ENCODE data around the gene MEGF9. TPM values are rescaled to one million over a fixed set of nuclear protein-coding genes. Genes with fewer than 3 reads are reported as not detected.
A peak's percentile ranks its signal among the peaks of the same experiment; 100 is the strongest.
"Not testable (repeated sequence)": the region's sequence is repeated elsewhere in the genome, so short reads cannot be mapped to it uniquely, and the experiment has no call there.

Gene MEGF9
- total RNA-seq, 2 experiments from 2014 or later: 6.4 to 6.7 TPM

- DNase-seq: no peak
- H3K4me3 Mint-ChIP-seq: no peak overlapping the region
- H3K27me3 Mint-ChIP-seq: no peaks in the 10 kb centered on the region
- no peaks in the 10 kb centered on the region for H3K4me1 Mint-ChIP-seq
- no peak for ATAC-seq
- H3K27ac Mint-ChIP-seq: no peak overlapping the region
- H3K36me3 Mint-ChIP-seq: peaks cover 13% of the 10 kb centered on the region
- peaks cover 13% of the 10 kb centered on the region for H3K9me3 Mint-ChIP-seq (ENCODE audit: low read depth)
- CTCF ChIA-PET: interaction anchor here (1.0 kb wide), 1 partner anchor 66 kb away, joined by 3 read pairs; no protein-coding TSS in a partner anchor
These were observed 77.9 kb downstream of the MEGF9 start for GRCh38 chr9:120636194-120636957.

GRCh38 chr9:120635011-120635410, 79.3 kb downstream of the MEGF9 start:
- CTCF ChIA-PET: interaction anchor here (0.7 to 1.0 kb wide), 2 partner anchors 17 to 69 kb away, joined by 3 read pairs; no protein-coding TSS in a partner anchor
- Mint-ChIP-seq H3K4me1 (no peaks in the 10 kb centered on the region), H3K27ac (no peak overlapping the region), H3K36me3 (peaks cover 10% of the 10 kb centered on the region), H3K27me3 (no peaks in the 10 kb centered on the region), H3K4me3 (no peak overlapping the region), H3K9me3 (ENCODE audit: low read depth) (peaks cover 13% of the 10 kb centered on the region)
- DNase-seq (no peak), ATAC-seq (no peak)

- Mint-ChIP-seq H3K4me1 (peaks cover 3% of the 10 kb centered on the region), H3K9me3 (ENCODE audit: low read depth) (peaks cover 7% of the 10 kb centered on the region), H3K4me3 (no peak overlapping the region), H3K27ac (no peak overlapping the region), H3K27me3 (no peaks in the 10 kb centered on the region), H3K36me3 (peaks cover 1% of the 10 kb centered on the region)
- DNase-seq (no peak), ATAC-seq (no peak)
- CTCF ChIA-PET: no interaction called here
These were observed 83.9 kb downstream of the MEGF9 start for GRCh38 chr9:120630333-120630732.

- H3K4me1 Mint-ChIP-seq; DNase-seq; H3K27me3 Mint-ChIP-seq; CTCF ChIA-PET; H3K36me3 Mint-ChIP-seq; H3K27ac Mint-ChIP-seq; H3K4me3 Mint-ChIP-seq; ATAC-seq; H3K9me3 Mint-ChIP-seq (ENCODE audit: low read depth): not testable (repeated sequence)
These were observed 85.3 kb downstream of the MEGF9 start for GRCh38 chr9:120628925-120629497.

GRCh38 chr9:120628207-120628924, 85.9 kb downstream of the MEGF9 start:
- CTCF ChIA-PET: interaction anchor here (0.5 kb wide), 1 partner anchor 15 kb away, joined by 3 read pairs; no protein-coding TSS in a partner anchor
- Mint-ChIP-seq H3K4me1 (peaks cover 8% of the 10 kb centered on the region), H3K36me3 (no peaks in the 10 kb centered on the region), H3K9me3 (ENCODE audit: low read depth) (no peaks in the 10 kb centered on the region), H3K4me3 (no peak overlapping the region), H3K27me3 (no peaks in the 10 kb centered on the region), H3K27ac (no peak overlapping the region)
- DNase-seq (no peak), ATAC-seq (no peak)

- CTCF ChIA-PET: no interaction called here
- no peak overlapping the region for H3K4me3 Mint-ChIP-seq
- ATAC-seq (no peak), DNase-seq (no peak)
- peaks cover 8% of the 10 kb centered on the region for H3K4me1 Mint-ChIP-seq
- H3K9me3 Mint-ChIP-seq (ENCODE audit: low read depth): no peaks in the 10 kb centered on the region
- H3K27ac Mint-ChIP-seq: no peak overlapping the region
- H3K27me3 Mint-ChIP-seq: no peaks in the 10 kb centered on the region
- no peaks in the 10 kb centered on the region for H3K36me3 Mint-ChIP-seq
These were observed 87.2 kb downstream of the MEGF9 start for GRCh38 chr9:120627073-120627472.

GRCh38 chr9:120626512-120626911, 87.8 kb downstream of the MEGF9 start:
- ATAC-seq (no peak), DNase-seq (no peak)
- Mint-ChIP-seq H3K27ac (no peak overlapping the region), H3K4me1 (peaks cover 8% of the 10 kb centered on the region), H3K9me3 (ENCODE audit: low read depth) (no peaks in the 10 kb centered on the region), H3K36me3 (no peaks in the 10 kb centered on the region), H3K27me3 (no peaks in the 10 kb centered on the region), H3K4me3 (no peak overlapping the region)
- CTCF ChIA-PET: no interaction called here

- ATAC-seq: no peak
- Mint-ChIP-seq H3K36me3 (no peaks in the 10 kb centered on the region), H3K4me3 (no peak overlapping the region), H3K27me3 (no peaks in the 10 kb centered on the region), H3K4me1 (peaks cover 8% of the 10 kb centered on the region), H3K27ac (no peak overlapping the region), H3K9me3 (ENCODE audit: low read depth) (no peaks in the 10 kb centered on the region)
- no peak for DNase-seq
- CTCF ChIA-PET: interaction anchor here (1.2 kb wide), 1 partner anchor 36 kb away, joined by 3 read pairs; no protein-coding TSS in a partner anchor
These were observed 89.0 kb downstream of the MEGF9 start for GRCh38 chr9:120625222-120625621.

GRCh38 chr9:120622790-120623189, 91.5 kb downstream of the MEGF9 start:
- no peak overlapping the region for H3K27ac Mint-ChIP-seq
- H3K4me1 Mint-ChIP-seq: peaks cover 11% of the 10 kb centered on the region
- H3K9me3 Mint-ChIP-seq (ENCODE audit: low read depth): no peaks in the 10 kb centered on the region
- DNase-seq (no peak), ATAC-seq (no peak)
- CTCF ChIA-PET: interaction anchor here (0.9 to 1.5 kb wide), 3 partner anchors 41 to 436 kb away, joined by 3 read pairs; no protein-coding TSS in a partner anchor
- no peaks in the 10 kb centered on the region for H3K27me3 Mint-ChIP-seq
- no peaks in the 10 kb centered on the region for H3K36me3 Mint-ChIP-seq
- H3K4me3 Mint-ChIP-seq: no peak overlapping the region

- no peaks in the 10 kb centered on the region for H3K27me3 Mint-ChIP-seq
- H3K9me3 Mint-ChIP-seq (ENCODE audit: low read depth): no peaks in the 10 kb centered on the region
- no peak for DNase-seq
- no peak overlapping the region for H3K4me3 Mint-ChIP-seq
- no peak for ATAC-seq
- CTCF ChIA-PET: interaction anchor here (1.3 to 1.5 kb wide), 2 partner anchors 40 to 437 kb away, joined by 3 read pairs; no protein-coding TSS in a partner anchor
- peaks cover 14% of the 10 kb centered on the region for H3K4me1 Mint-ChIP-seq
- H3K36me3 Mint-ChIP-seq: no peaks in the 10 kb centered on the region
- H3K27ac Mint-ChIP-seq: no peak overlapping the region
These were observed 92.3 kb downstream of the MEGF9 start for GRCh38 chr9:120621941-120622340.

- Mint-ChIP-seq H3K4me1 (peaks cover 9% of the 10 kb centered on the region), H3K4me3 (no peak overlapping the region), H3K9me3 (ENCODE audit: low read depth) (no peaks in the 10 kb centered on the region), H3K27me3 (no peaks in the 10 kb centered on the region), H3K36me3 (no peaks in the 10 kb centered on the region), H3K27ac (no peak overlapping the region)
- ATAC-seq: peak; percentile 84
- CTCF ChIA-PET: interaction anchor here (0.5 to 1.4 kb wide), 12 partner anchors 14 to 513 kb away, joined by 3 to 8 read pairs (median 4); partner anchors contain the start of gene MEGF9
- peak; percentile 74 for DNase-seq
These were observed 94.3 kb downstream of the MEGF9 start for GRCh38 chr9:120619751-120620655.

- Mint-ChIP-seq H3K4me3 (no peak overlapping the region), H3K4me1 (peaks cover 7% of the 10 kb centered on the region), H3K36me3 (no peaks in the 10 kb centered on the region), H3K27ac (no peak overlapping the region), H3K9me3 (ENCODE audit: low read depth) (no peaks in the 10 kb centered on the region), H3K27me3 (no peaks in the 10 kb centered on the region)
- ATAC-seq (no peak), DNase-seq (no peak)
- CTCF ChIA-PET: interaction anchor here (0.7 kb wide), 2 partner anchors 30 to 97 kb away, joined by 3 read pairs; partner anchors contain the start of gene MEGF9
These were observed 97.0 kb downstream of the MEGF9 start for GRCh38 chr9:120616966-120617935.

All from activated CD8-positive, alpha-beta memory T cell treated with anti-CD3 and anti-CD28 coated beads, Interleukin-2, amount 10 ng/mL, durations not matched to agents 7 days and 5 days (primary cell).